DOHH2 (cell line): ENCODE data around the gene CHD5.

Experiments
- EZH2phosphoT487 ChIP-seq: fragments of 200-600 bp; sonication (generic); IDR thresholded peaks from 2 replicates; pipeline ENCODE4 v1.6.1; 2017; ENCODE audit warnings: borderline replicate concordance, mild to moderate bottlenecking, antibody characterized with exemption, low read length, moderate library complexity, mixed read lengths
- TF ChIP-seq, protein P1 (sequence below): fragments of 200-600 bp; sonication (generic); IDR thresholded peaks from one replicate; pipeline ENCODE4 v1.5.1; 2014; ENCODE audit warnings: antibody characterized with exemption, mild to moderate bottlenecking, low read depth, low read length; ENCODE audit not compliant: poor library complexity, severe bottlenecking

- TF ChIP-seq, protein P1, sequence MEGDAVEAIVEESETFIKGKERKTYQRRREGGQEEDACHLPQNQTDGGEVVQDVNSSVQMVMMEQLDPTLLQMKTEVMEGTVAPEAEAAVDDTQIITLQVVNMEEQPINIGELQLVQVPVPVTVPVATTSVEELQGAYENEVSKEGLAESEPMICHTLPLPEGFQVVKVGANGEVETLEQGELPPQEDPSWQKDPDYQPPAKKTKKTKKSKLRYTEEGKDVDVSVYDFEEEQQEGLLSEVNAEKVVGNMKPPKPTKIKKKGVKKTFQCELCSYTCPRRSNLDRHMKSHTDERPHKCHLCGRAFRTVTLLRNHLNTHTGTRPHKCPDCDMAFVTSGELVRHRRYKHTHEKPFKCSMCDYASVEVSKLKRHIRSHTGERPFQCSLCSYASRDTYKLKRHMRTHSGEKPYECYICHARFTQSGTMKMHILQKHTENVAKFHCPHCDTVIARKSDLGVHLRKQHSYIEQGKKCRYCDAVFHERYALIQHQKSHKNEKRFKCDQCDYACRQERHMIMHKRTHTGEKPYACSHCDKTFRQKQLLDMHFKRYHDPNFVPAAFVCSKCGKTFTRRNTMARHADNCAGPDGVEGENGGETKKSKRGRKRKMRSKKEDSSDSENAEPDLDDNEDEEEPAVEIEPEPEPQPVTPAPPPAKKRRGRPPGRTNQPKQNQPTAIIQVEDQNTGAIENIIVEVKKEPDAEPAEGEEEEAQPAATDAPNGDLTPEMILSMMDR, result no peak
- TF ChIP-seq EZH2phosphoT487, result no peak
Measured at GRCh38 chr1:6131561-6131960, 48.6 kb downstream of the CHD5 start.
